Smooth muscle cell (in vitro differentiated cells): ENCODE measurements around the gene PPP1R12C. TPM values are rescaled to one million over a fixed set of nuclear protein-coding genes. Genes with fewer than 3 reads are reported as not detected.

Experiments used
- DNase-seq: peaks from one replicate; lab custom pipeline; 2025; ENCODE audit not compliant: unreplicated experiment; lab: John Stamatoyannopoulos, UW
- H2AFZ ChIP-seq: fragments of 200-600 bp; sonication (generic); 2 replicates; pipeline ENCODE4 v1.6.0; 2016; ENCODE audit warnings: antibody characterized with exemption, low read depth, mild to moderate bottlenecking
- H3F3A ChIP-seq: fragments of 200-600 bp; sonication (generic); 2 replicates; pipeline ENCODE4 v1.6.0; 2017; ENCODE audit warnings: antibody characterized with exemption, low read depth
- H3K27ac ChIP-seq: fragments of 200-600 bp; sonication (generic); 2 replicates; pipeline ENCODE4 v1.5.1; 2016; ENCODE audit warnings: low read depth, mild to moderate bottlenecking
- H3K27me3 ChIP-seq: fragments of 200-600 bp; sonication (generic); 2 replicates; pipeline ENCODE4 v1.6.1; 2016; ENCODE audit warnings: low read depth, mild to moderate bottlenecking
- H3K36me3 ChIP-seq: fragments of 200-600 bp; sonication (generic); 2 replicates; pipeline ENCODE4 v1.5.1; 2016; ENCODE audit warnings: low read depth
- H3K4me1 ChIP-seq: fragments of 200-600 bp; sonication (generic); 2 replicates; pipeline ENCODE4 v1.5.1; 2016; ENCODE audit warnings: low read depth
- H3K4me2 ChIP-seq: fragments of 200-600 bp; sonication (generic); 2 replicates; pipeline ENCODE4 v1.6.0; 2016; ENCODE audit warnings: mild to moderate bottlenecking
- H3K4me3 ChIP-seq: fragments of 200-600 bp; sonication (generic); 2 replicates; pipeline ENCODE4 v1.5.1; 2016; ENCODE audit warnings: mild to moderate bottlenecking
- H3K79me2 ChIP-seq: fragments of 200-600 bp; sonication (generic); 2 replicates; pipeline ENCODE4 v1.6.0; 2016; ENCODE audit warnings: low read depth, mild to moderate bottlenecking
- H3K9ac ChIP-seq: fragments of 200-600 bp; sonication (generic); 2 replicates; pipeline ENCODE4 v1.6.0; 2016; ENCODE audit warnings: low read depth
- H3K9me3 ChIP-seq: fragments of 200-600 bp; sonication (generic); replicated peaks from 2 replicates; pipeline ENCODE4 v1.5.1; 2016; ENCODE audit warnings: low read depth
- H4K20me1 ChIP-seq: fragments of 200-600 bp; sonication (generic); 2 replicates; pipeline ENCODE4 v1.6.0; 2016; ENCODE audit warnings: low read depth
- WGBS: methylation state at CpG from one replicate; pipeline ENCODE4 v1.1.7; 2016; ENCODE audit warnings: low lambda C conversion rate; 5-methylcytosine and 5-hydroxymethylcytosine counted together
- polyA plus RNA-seq: library from polyadenylated mRNA; unstranded; fragments of >200 nt; fragmentation: Nextera tagmentation; extraction: Ambion mirVana; gene quantifications from 2 replicates; pipeline ENCODE4 v1.2.1, GENCODE V29; 2016
- total RNA-seq: library from RNA; depleted of rRNA; stranded (reverse); fragments of >200 nt; gene quantifications from 2 replicates; pipeline ENCODE4 v1.2.3, GENCODE V29; 2014
- TF ChIP-seq, protein P1 (sequence below): fragments of 200-600 bp; sonication (generic); IDR thresholded peaks from 2 replicates; pipeline ENCODE4 v1.5.1; 2017; ENCODE audit warnings: borderline replicate concordance, mild to moderate bottlenecking, antibody characterized with exemption; ENCODE audit not compliant: insufficient read depth, poor library complexity, severe bottlenecking

Gene PPP1R12C
- total and polyA plus RNA-seq, 2 experiments from 2014 or later, result 26.1 to 30.5 TPM

DNA sequence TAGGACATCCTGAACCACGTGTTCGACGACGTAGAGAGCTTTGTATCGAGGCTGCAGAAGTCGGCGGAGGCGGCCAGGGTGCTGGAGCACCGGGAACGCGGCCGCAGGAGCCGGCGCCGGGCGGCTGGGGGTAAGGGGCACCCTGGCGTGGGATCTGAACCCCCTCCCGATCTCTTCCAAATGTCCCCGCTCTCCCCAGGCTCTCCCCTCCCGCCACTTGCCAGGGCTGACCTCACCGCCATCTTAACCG lies 35.7 kb downstream of the PPP1R12C start:
- Histone ChIP-seq H4K20me1 (no peaks in the 10 kb centered on the region), H3K4me3 (peak overlapping the region; percentile 68), H3K4me1 (no peaks in the 10 kb centered on the region), H2AFZ (no peak overlapping the region), H3K9me3 (no peaks in the 10 kb centered on the region), H3K27ac (no peak overlapping the region), H3K27me3 (peaks cover 58% of the 10 kb centered on the region), H3K79me2 (no peaks in the 10 kb centered on the region), H3K9ac (no peak overlapping the region), H3K36me3 (no peaks in the 10 kb centered on the region), H3K4me2 (peak overlapping the region; percentile 90), H3F3A (no peaks in the 10 kb centered on the region)
- 14% methylated on average over 22 of the region's 22 CpGs for WGBS
- TF ChIP-seq, protein P1, sequence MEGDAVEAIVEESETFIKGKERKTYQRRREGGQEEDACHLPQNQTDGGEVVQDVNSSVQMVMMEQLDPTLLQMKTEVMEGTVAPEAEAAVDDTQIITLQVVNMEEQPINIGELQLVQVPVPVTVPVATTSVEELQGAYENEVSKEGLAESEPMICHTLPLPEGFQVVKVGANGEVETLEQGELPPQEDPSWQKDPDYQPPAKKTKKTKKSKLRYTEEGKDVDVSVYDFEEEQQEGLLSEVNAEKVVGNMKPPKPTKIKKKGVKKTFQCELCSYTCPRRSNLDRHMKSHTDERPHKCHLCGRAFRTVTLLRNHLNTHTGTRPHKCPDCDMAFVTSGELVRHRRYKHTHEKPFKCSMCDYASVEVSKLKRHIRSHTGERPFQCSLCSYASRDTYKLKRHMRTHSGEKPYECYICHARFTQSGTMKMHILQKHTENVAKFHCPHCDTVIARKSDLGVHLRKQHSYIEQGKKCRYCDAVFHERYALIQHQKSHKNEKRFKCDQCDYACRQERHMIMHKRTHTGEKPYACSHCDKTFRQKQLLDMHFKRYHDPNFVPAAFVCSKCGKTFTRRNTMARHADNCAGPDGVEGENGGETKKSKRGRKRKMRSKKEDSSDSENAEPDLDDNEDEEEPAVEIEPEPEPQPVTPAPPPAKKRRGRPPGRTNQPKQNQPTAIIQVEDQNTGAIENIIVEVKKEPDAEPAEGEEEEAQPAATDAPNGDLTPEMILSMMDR, result no peak
- DNase-seq, result no peak

DNA sequence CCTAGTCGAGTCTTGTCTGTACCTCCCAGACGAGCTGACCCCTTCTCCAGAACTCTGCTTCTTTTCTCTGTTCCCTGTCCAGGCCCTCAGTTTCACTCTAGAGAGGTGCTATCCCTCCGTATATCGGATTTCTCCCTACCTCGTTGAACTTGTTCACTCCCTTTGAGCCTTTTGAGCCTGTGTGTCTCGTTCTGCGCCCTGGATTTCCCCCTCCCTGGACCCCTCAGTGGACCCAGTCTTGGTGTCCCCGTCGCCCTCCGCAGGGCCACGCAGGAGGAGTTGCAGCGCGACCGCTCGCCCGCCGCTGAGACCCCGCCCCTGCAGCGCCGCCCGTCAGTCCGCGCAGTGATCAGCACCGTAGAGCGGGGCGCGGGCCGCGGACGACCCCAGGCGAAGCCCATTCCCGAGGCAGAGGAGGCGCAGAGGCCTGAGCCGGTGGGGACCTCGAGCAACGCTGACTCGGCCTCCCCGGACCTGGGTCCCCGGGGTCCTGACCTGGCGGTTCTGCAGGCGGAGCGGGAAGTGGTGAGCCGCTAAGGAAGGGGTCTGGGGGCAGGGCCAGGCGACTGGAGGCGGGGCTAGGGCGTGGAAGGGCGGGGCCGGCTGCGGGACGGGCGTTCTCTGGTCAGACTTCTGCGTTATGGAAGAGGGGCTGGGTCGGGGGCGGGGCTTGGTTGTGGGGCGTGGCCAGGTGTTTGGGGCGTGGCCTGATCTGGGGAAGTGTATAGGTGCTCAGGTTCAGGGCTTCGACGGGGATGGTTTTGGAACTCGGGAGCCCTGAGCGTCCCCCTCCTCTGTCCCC lies 36.3 kb downstream of the PPP1R12C start:
- WGBS, result under 1% methylated on average over 41 of the region's 60 CpGs
- Histone ChIP-seq H3K9me3 (no peaks in the 10 kb centered on the region), H4K20me1 (no peaks in the 10 kb centered on the region), H3K9ac (no peak overlapping the region), H3F3A (no peaks in the 10 kb centered on the region), H3K4me1 (no peaks in the 10 kb centered on the region), H3K36me3 (no peaks in the 10 kb centered on the region), H3K4me3 (peak overlapping the region; percentile 68), H3K4me2 (peak overlapping the region; percentile 90), H2AFZ (peak overlapping the region; percentile 12), H3K27ac (no peak overlapping the region), H3K79me2 (no peaks in the 10 kb centered on the region), H3K27me3 (peaks cover 52% of the 10 kb centered on the region)
- peak; percentile 52 for DNase-seq
- TF ChIP-seq, protein P1, result no peak

DNA sequence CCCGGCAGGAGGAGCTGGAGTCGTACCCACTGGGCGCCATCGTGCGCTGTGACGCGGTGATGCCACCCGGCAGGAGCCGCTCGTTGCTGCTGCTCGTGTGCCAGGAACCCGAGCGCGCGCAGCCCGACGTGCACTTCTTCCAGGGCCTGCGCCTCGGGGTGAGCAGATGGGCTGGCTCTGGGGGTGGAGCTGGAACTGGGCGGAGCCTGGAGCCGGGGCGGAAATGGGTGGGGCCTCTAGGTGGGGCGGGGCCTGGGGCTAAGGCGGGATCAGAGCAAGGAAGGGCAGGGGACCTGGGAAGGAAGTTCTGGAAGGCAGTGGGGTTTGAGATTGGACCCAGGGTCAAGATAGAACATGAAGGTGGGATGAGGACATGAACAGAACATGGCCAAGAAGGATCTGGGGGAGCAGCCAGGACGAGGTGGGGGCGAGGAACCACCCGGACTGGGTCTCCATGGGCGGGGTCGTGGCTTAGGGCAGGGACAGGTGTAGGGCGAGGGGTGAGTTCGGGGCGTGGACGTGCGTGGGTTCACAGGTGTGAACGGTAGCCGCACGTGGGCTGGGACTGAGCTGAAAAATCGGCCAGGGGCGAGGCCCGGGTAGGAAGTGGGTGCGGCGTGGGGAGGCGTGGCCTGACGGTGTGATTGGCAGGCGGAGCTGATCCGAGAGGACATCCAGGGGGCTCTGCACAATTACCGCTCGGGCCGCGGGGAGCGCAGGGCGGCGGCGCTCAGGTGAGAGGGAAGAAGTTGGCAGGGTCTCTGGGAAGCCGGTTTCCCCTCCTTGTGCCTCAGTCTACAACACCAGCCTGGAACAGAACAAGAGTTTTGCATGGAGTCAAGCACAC lies 37.1 kb downstream of the PPP1R12C start:
- Histone ChIP-seq H3K27ac (no peak overlapping the region), H4K20me1 (no peaks in the 10 kb centered on the region), H3K9me3 (no peaks in the 10 kb centered on the region), H3K36me3 (no peaks in the 10 kb centered on the region), H3K4me2 (peak overlapping the region; percentile 90), H3K27me3 (peaks cover 46% of the 10 kb centered on the region), H3K9ac (no peak overlapping the region), H2AFZ (peak overlapping the region; percentile 12), H3K4me1 (no peaks in the 10 kb centered on the region), H3K79me2 (no peaks in the 10 kb centered on the region), H3K4me3 (peak overlapping the region; percentile 68), H3F3A (no peaks in the 10 kb centered on the region)
- DNase-seq, result peak; percentile 9
- 7% methylated on average over 49 of the region's 55 CpGs for WGBS
- TF ChIP-seq, protein P1, result no peak
